B cell (primary cell): ENCODE measurements around the gene RAP2A.

Source experiments
- EZH2 ChIP-seq: IDR thresholded peaks from 2 replicates; pipeline ENCODE4 v1.6.1; 2012; ENCODE audit warnings: borderline replicate concordance, low read depth, mild to moderate bottlenecking, moderate library complexity, low read length; ENCODE audit not compliant: insufficient read depth, poor library complexity, severe bottlenecking
- TF ChIP-seq, protein P1 (sequence below): fragments of 200-600 bp; IDR thresholded peaks from one replicate; pipeline ENCODE4 v1.8.0; 2022; ENCODE audit warnings: antibody characterized with exemption, mild to moderate bottlenecking

- TF ChIP-seq, protein P1, sequence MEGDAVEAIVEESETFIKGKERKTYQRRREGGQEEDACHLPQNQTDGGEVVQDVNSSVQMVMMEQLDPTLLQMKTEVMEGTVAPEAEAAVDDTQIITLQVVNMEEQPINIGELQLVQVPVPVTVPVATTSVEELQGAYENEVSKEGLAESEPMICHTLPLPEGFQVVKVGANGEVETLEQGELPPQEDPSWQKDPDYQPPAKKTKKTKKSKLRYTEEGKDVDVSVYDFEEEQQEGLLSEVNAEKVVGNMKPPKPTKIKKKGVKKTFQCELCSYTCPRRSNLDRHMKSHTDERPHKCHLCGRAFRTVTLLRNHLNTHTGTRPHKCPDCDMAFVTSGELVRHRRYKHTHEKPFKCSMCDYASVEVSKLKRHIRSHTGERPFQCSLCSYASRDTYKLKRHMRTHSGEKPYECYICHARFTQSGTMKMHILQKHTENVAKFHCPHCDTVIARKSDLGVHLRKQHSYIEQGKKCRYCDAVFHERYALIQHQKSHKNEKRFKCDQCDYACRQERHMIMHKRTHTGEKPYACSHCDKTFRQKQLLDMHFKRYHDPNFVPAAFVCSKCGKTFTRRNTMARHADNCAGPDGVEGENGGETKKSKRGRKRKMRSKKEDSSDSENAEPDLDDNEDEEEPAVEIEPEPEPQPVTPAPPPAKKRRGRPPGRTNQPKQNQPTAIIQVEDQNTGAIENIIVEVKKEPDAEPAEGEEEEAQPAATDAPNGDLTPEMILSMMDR: no peak
- no peak for TF ChIP-seq EZH2
These were observed 2.9 kb downstream of the RAP2A start for GRCh38 chr13:97436845-97437244.
